Measurements from ENCODE around the gene PMS1. TPM values are rescaled to one million over a fixed set of nuclear protein-coding genes. Genes with fewer than 3 reads are reported as not detected.

Gene PMS1
- total RNA-seq, 4 donors from 2014 or later, result 5.7 to 15.7 (median 11.0) TPM

GRCh38 chr2:189798312-189799029 lies 14.2 kb downstream of the PMS1 start:
- no peaks in the 10 kb centered on the region for H3K9me3 ChIP-seq
- TF ChIP-seq POLR2AphosphoS5 (IDR thresholded peaks at IDR 0.05) (no peak), EP300 (IDR thresholded peaks at IDR 0.05) (no peak), POLR2A (IDR thresholded peaks at IDR 0.05) (no peak)
- TF ChIP-seq, protein P1, sequence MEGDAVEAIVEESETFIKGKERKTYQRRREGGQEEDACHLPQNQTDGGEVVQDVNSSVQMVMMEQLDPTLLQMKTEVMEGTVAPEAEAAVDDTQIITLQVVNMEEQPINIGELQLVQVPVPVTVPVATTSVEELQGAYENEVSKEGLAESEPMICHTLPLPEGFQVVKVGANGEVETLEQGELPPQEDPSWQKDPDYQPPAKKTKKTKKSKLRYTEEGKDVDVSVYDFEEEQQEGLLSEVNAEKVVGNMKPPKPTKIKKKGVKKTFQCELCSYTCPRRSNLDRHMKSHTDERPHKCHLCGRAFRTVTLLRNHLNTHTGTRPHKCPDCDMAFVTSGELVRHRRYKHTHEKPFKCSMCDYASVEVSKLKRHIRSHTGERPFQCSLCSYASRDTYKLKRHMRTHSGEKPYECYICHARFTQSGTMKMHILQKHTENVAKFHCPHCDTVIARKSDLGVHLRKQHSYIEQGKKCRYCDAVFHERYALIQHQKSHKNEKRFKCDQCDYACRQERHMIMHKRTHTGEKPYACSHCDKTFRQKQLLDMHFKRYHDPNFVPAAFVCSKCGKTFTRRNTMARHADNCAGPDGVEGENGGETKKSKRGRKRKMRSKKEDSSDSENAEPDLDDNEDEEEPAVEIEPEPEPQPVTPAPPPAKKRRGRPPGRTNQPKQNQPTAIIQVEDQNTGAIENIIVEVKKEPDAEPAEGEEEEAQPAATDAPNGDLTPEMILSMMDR (IDR thresholded peaks at IDR 0.05), result no peak
- H3K27ac ChIP-seq, result no peak overlapping the region
- peaks cover 4% of the 10 kb centered on the region for H3K4me1 ChIP-seq
- no peak overlapping the region for H3K4me3 ChIP-seq
- WGBS, result 53% methylated on average over 4 of the region's 4 CpGs
- H3K36me3 ChIP-seq, result peaks cover 48% of the 10 kb centered on the region
- no peaks in the 10 kb centered on the region for H3K27me3 ChIP-seq
- DNase-seq (ENCODE audit: low spot score in 2 of 2), result no peak

GRCh38 chr2:189799030-189799331 lies 14.7 kb downstream of the PMS1 start:
- Histone ChIP-seq H3K9me3 (no peaks in the 10 kb centered on the region), H3K36me3 (peaks cover 44% of the 10 kb centered on the region), H3K4me3 (no peak overlapping the region), H3K27ac (no peak overlapping the region), H3K27me3 (no peaks in the 10 kb centered on the region), H3K4me1 (peaks cover 4% of the 10 kb centered on the region)
- TF ChIP-seq POLR2A (IDR thresholded peaks at IDR 0.05) (no peak), EP300 (IDR thresholded peaks at IDR 0.05) (no peak), POLR2AphosphoS5 (IDR thresholded peaks at IDR 0.05) (no peak)
- TF ChIP-seq, protein P1 (IDR thresholded peaks at IDR 0.05), result no peak
- no peak for DNase-seq (ENCODE audit: low spot score in 2 of 2)

- no peak for TF ChIP-seq POLR2A (IDR thresholded peaks at IDR 0.05)
- TF ChIP-seq EP300 (IDR thresholded peaks at IDR 0.05), result no peak
- TF ChIP-seq POLR2AphosphoS5 (IDR thresholded peaks at IDR 0.05), result no peak
- TF ChIP-seq, protein P1 (IDR thresholded peaks at IDR 0.05), result no peak
- H3K4me1 ChIP-seq, result peaks cover 4% of the 10 kb centered on the region
- no peaks in the 10 kb centered on the region for H3K27me3 ChIP-seq
- no peaks in the 10 kb centered on the region for H3K9me3 ChIP-seq
- no peak overlapping the region for H3K27ac ChIP-seq
- WGBS, result 64% methylated on average over 2 of the region's 2 CpGs
- peaks cover 44% of the 10 kb centered on the region for H3K36me3 ChIP-seq
- DNase-seq (ENCODE audit: low spot score in 2 of 2), result no peak
- H3K4me3 ChIP-seq, result no peak overlapping the region
Observed at GRCh38 chr2:189799531-189799930, 15.3 kb downstream of the PMS1 start.

DNA sequence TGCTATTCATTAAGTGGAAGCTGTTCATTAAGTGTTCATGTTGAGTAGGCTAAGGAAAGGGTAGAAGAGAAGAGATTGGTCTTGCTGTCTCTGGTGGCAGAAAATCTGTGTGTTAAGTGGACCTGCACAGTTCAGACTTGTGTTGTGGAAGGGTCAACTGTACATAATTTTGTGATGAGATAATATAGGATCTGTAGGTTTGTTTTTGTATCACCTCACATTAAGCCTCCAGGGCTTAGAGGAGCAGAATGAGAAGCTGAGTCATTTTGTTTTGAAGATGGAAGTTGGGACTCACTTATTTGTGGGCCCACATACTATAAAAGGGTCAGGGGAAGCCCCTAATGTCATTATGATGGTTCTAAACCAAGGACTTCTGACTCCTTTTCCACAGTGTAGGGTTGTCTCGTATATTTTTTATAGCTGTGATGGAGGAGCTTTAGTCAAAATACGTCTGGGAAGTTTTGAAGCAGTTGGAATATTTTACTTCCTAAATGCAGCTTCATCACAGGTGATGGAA lies 18.2 kb downstream of the PMS1 start:
- H3K4me1 ChIP-seq, result peaks cover 4% of the 10 kb centered on the region
- H3K4me3 ChIP-seq, result no peak overlapping the region
- no peaks in the 10 kb centered on the region for H3K27me3 ChIP-seq
- TF ChIP-seq, protein P1 (IDR thresholded peaks at IDR 0.05), result no peak
- TF ChIP-seq EP300 (IDR thresholded peaks at IDR 0.05) (no peak), POLR2AphosphoS5 (IDR thresholded peaks at IDR 0.05) (no peak), POLR2A (IDR thresholded peaks at IDR 0.05) (no peak)
- no peak overlapping the region for H3K27ac ChIP-seq
- 96% methylated on average over 2 of the region's 2 CpGs for WGBS
- no peaks in the 10 kb centered on the region for H3K9me3 ChIP-seq
- H3K36me3 ChIP-seq, result peaks cover 39% of the 10 kb centered on the region
- DNase-seq (ENCODE audit: low spot score in 2 of 2), result no peak

- H3K27me3 ChIP-seq, result no peaks in the 10 kb centered on the region
- H3K9me3 ChIP-seq, result no peaks in the 10 kb centered on the region
- H3K4me1 ChIP-seq, result peaks cover 4% of the 10 kb centered on the region
- peaks cover 37% of the 10 kb centered on the region for H3K36me3 ChIP-seq
- no peak overlapping the region for H3K4me3 ChIP-seq
- H3K27ac ChIP-seq, result no peak overlapping the region
- TF ChIP-seq EP300 (IDR thresholded peaks at IDR 0.05) (no peak), POLR2A (IDR thresholded peaks at IDR 0.05) (no peak), POLR2AphosphoS5 (IDR thresholded peaks at IDR 0.05) (no peak)
- TF ChIP-seq, protein P1 (IDR thresholded peaks at IDR 0.05), result no peak
- WGBS, result 77% methylated on average over 3 of the region's 3 CpGs
- DNase-seq (ENCODE audit: low spot score in 2 of 2), result no peak
Observed at GRCh38 chr2:189803431-189803830, 19.2 kb downstream of the PMS1 start.

Measured in suprapubic skin (tissue), 4 donors.